Measurements from ENCODE around the gene FGD2. TPM values are rescaled to one million over a fixed set of nuclear protein-coding genes. Genes with fewer than 3 reads are reported as not detected.

The FGD2 gene
- total RNA-seq, 4 donors from 2014 or later: 2.5 to 292 (median 34.9) TPM

- peak overlapping the region in 2 of 4 donors; percentile 64 to 74 for H3K27ac ChIP-seq
- no peaks in the 10 kb centered on the region for H3K9me3 ChIP-seq
- H3K27me3 ChIP-seq: no peaks in the 10 kb centered on the region
- peaks cover 3 to 36% (median 31%) of the 10 kb centered on the region in 4 donors for H3K4me1 ChIP-seq
- no peak for DNase-seq
- no peak for TF ChIP-seq POLR2A (IDR thresholded peaks at IDR 0.05)
- TF ChIP-seq, protein P1, sequence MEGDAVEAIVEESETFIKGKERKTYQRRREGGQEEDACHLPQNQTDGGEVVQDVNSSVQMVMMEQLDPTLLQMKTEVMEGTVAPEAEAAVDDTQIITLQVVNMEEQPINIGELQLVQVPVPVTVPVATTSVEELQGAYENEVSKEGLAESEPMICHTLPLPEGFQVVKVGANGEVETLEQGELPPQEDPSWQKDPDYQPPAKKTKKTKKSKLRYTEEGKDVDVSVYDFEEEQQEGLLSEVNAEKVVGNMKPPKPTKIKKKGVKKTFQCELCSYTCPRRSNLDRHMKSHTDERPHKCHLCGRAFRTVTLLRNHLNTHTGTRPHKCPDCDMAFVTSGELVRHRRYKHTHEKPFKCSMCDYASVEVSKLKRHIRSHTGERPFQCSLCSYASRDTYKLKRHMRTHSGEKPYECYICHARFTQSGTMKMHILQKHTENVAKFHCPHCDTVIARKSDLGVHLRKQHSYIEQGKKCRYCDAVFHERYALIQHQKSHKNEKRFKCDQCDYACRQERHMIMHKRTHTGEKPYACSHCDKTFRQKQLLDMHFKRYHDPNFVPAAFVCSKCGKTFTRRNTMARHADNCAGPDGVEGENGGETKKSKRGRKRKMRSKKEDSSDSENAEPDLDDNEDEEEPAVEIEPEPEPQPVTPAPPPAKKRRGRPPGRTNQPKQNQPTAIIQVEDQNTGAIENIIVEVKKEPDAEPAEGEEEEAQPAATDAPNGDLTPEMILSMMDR (IDR thresholded peaks at IDR 0.05): no peak
- no peaks in the 10 kb centered on the region for H3K36me3 ChIP-seq
- H3K4me3 ChIP-seq: no peak overlapping the region
Observed at GRCh38 chr6:37048403-37048850, 43.0 kb downstream of the FGD2 start.

DNA sequence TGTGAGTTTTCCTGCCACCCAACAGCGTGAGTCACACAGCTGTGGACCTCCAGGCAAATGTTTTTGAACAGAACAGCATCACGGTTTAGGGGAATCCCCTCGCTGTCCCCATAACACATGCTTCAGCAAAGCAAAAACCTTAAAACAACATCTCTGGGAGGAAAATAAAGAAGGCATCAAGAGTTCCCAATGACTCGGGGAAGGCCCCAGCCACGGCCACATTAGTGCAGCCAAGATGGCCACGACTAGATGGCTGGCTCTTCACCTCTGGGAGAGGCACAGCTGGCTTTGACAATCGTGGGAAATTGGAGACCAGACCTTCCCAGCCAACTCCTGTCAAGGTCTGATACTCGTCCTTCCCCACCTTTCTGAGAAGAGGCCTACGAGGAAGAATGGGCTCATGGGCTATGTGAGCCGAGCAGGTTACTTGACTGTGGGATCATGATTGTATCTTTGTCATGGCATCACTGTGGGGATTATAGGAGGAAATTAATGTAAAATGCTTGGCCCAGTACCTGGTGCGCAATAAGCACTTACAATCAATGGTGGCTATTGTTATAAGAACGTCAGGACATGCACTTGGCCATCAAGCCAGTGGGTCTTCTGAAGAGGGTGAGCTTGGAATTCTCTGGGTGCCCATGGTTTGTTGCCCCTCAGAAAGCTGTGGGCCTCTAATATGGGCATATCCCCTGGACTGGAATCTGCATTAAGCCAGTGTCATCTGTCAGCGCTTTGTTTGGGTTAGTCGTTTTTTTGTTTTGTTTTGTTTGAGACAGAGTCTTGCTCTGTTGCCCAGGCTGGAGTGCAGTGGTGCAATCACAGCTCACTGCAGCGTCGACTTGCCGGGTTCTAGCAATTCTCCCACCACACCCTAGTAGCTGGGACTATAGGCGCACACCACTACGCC, 43.6 kb downstream of the FGD2 start:
- Histone ChIP-seq H3K27ac (peak overlapping the region; percentile 57 to 74 (median 68)), H3K36me3 (no peaks in the 10 kb centered on the region), H3K4me3 (no peak overlapping the region), H3K27me3 (no peaks in the 10 kb centered on the region), H3K4me1 (peaks cover 3 to 36% (median 31%) of the 10 kb centered on the region in 4 donors), H3K9me3 (no peaks in the 10 kb centered on the region)
- no peak for TF ChIP-seq POLR2A (IDR thresholded peaks at IDR 0.05)
- TF ChIP-seq, protein P1 (IDR thresholded peaks at IDR 0.05): no peak
- DNase-seq: peak in 2 of 3 donors; percentile 87 to 89

DNA sequence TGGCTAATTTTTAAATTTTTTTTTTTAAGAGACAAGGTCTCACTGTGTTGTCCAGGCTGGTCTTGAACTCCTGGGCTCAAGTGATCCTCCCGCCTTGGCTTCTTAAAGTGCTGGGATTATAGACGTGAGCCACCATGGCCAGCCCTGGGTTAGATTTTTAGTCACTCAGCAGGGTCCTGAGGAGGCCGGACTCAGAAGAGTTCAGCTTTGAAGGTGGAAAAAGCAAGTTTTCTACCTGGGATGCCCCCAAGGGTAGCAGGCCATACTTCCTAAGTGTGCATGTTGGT, 44.2 kb downstream of the FGD2 start:
- H3K4me1 ChIP-seq: peaks cover 3 to 36% (median 31%) of the 10 kb centered on the region in 4 donors
- TF ChIP-seq POLR2A (IDR thresholded peaks at IDR 0.05): no peak
- TF ChIP-seq, protein P1 (IDR thresholded peaks at IDR 0.05): no peak
- H3K4me3 ChIP-seq: peak overlapping the region in 2 of 4 donors; percentile 5 to 7
- H3K9me3 ChIP-seq: no peaks in the 10 kb centered on the region
- H3K36me3 ChIP-seq: no peaks in the 10 kb centered on the region
- DNase-seq: no peak
- no peaks in the 10 kb centered on the region for H3K27me3 ChIP-seq
- H3K27ac ChIP-seq: peak overlapping the region; percentile 57 to 74 (median 66)

- DNase-seq: peak in 2 of 3 donors; percentile 85 to 89
- Histone ChIP-seq H3K36me3 (no peaks in the 10 kb centered on the region), H3K9me3 (no peaks in the 10 kb centered on the region), H3K4me3 (peak overlapping the region in 2 of 4 donors; percentile 5 to 7), H3K27me3 (no peaks in the 10 kb centered on the region), H3K27ac (peak overlapping the region; percentile 57 to 74 (median 66)), H3K4me1 (peaks cover 3 to 36% (median 31%) of the 10 kb centered on the region in 4 donors)
- no peak for TF ChIP-seq POLR2A (IDR thresholded peaks at IDR 0.05)
- TF ChIP-seq, protein P1 (IDR thresholded peaks at IDR 0.05): no peak
Observed at GRCh38 chr6:37050045-37050853, 44.8 kb downstream of the FGD2 start.

DNA sequence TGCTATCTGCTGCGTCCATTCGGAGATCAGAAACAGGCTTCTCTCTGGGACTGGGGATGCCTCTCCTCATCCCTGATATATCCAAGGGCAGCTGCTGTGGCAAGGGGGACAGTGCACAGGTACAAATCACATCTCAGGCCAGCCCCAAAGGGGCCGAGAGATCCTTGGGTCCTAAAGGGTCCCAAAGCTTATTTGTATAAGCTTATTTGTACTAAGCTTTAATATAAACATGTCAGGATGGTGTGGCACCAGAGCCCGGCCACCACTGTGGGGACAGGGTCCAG, 45.3 kb downstream of the FGD2 start:
- H3K4me1 ChIP-seq: peaks cover 3 to 36% (median 31%) of the 10 kb centered on the region in 4 donors
- H3K36me3 ChIP-seq: no peaks in the 10 kb centered on the region
- H3K27ac ChIP-seq: peak overlapping the region in 3 of 4 donors; percentile 57 to 74 (median 60)

More for the DNA sequence above, 45.3 kb downstream of the FGD2 start:
- no peaks in the 10 kb centered on the region for H3K9me3 ChIP-seq
- DNase-seq: no peak
- TF ChIP-seq POLR2A (IDR thresholded peaks at IDR 0.05): no peak
- TF ChIP-seq, protein P1 (IDR thresholded peaks at IDR 0.05): no peak
- no peak overlapping the region for H3K4me3 ChIP-seq
- H3K27me3 ChIP-seq: no peaks in the 10 kb centered on the region
